Left lung (tissue), 10 donors: ENCODE results near the gene RANBP2. TPM values are rescaled to one million over a fixed set of nuclear protein-coding genes. Genes with fewer than 3 reads are reported as not detected.
"Not testable (repeated sequence)": the region's sequence is repeated elsewhere in the genome, so short reads cannot be mapped to it uniquely, and the experiment has no call there.

Experiments used
- ATAC-seq: fragments of 200-7000 bp; cut with Tn5 transposase; one replicate; pipeline ENCODE4 v1.9.1; 2020; ENCODE audit warnings: moderate library complexity
- DNase-seq, 4 donors: peaks; one replicate each; pipeline ENCODE4 v3.0.0-alpha.2; 2013 to 2020
- H3K27ac ChIP-seq, 2 donors: fragments of 200-600 bp; sonication (generic) in 1 of 2; one replicate each; pipeline versions ENCODE4 v1.5.0 to v1.8.0; 2020 to 2021
- H3K27me3 ChIP-seq, 2 donors: fragments of 200-600 bp; sonication (generic) in 1 of 2; one replicate each; pipeline versions ENCODE4 v1.5.0 to v1.8.0; 2020 to 2021
- H3K36me3 ChIP-seq, 2 donors: fragments of 200-600 bp; sonication (generic) in 1 of 2; one replicate each; pipeline versions ENCODE4 v1.5.0 to v1.8.0; 2020 to 2021
- H3K4me1 ChIP-seq, 2 donors: fragments of 200-600 bp; one replicate each; pipeline ENCODE4 v1.8.0; 2021
- H3K4me3 ChIP-seq, 2 donors: fragments of 200-600 bp; sonication (generic) in 1 of 2; one replicate each; pipeline versions ENCODE4 v1.5.0 to v1.8.0; 2020 to 2021; ENCODE audit warnings: mild to moderate bottlenecking in 1 of 2
- H3K9me3 ChIP-seq, 2 donors: fragments of 200-600 bp; sonication (generic) in 1 of 2; one replicate each; pipeline versions ENCODE4 v1.5.0 to v1.8.0; 2020 to 2021
- intact Hi-C, 2 donors: fragments of 100-400 bp; cut with DNase I; formaldehyde crosslinking; loops; one replicate each; pipeline versions ENCODE4 v1.11.2 to v1.14.2; 2022
- polyA plus RNA-seq, 6 donors: library from polyadenylated mRNA; unstranded; fragments of 120-200 nt; gene quantifications; one replicate each; pipeline ENCODE4 v1.2.1, GENCODE V29; 2013; ENCODE audit not compliant: insufficient read length in 6 of 6
- total RNA-seq, 2 donors: library from RNA; stranded (reverse); fragmentation: NEBNext Ultra II Directional; extraction: Animal tissue kit (Norgen Biotek cat#: 25700); gene quantifications; one replicate each; pipeline ENCODE4 v1.2.1, GENCODE V29; 2021
- TF ChIP-seq, protein P1 (sequence below), 2 donors: fragments of 200-600 bp; sonication (generic) in 1 of 2; IDR thresholded peaks; one replicate each; pipeline versions ENCODE4 v1.5.0 to v1.8.0; 2021; ENCODE audit warnings: antibody characterized with exemption in 2 of 2
- donor health status: DM: no; HTN: yes; CAD: no.
- donor health status: DM: no; HTN: no; CAD: no.

The RANBP2 gene
- total and polyA plus RNA-seq, 8 donors, result 49.1 to 68.2 (median 63.2) TPM

DNA sequence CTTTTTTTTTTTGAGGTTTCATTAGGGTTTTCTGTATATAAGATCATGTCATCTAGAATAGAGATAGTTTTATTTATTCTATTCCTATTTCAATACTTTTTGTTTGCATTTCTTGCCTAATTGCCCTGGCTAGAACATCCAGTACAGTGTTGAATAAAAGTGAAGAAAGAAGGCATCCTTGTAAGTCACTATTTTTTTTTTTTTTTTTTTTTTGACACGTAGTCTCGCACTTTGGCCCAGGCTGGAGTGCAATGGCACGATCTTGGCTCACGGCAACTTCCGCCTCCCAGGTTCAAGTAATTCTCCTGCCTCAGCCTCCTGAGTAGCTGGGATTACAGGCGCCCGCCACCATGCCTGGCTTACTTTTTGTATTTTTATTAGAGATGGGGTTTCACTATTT is 27.8 kb upstream of the RANBP2 start:
- Histone ChIP-seq H3K4me3 (no peak overlapping the region), H3K36me3 (no peaks in the 10 kb centered on the region), H3K27ac (no peak overlapping the region), H3K9me3 (no peaks in the 10 kb centered on the region), H3K27me3 (no peaks in the 10 kb centered on the region), H3K4me1 (no peaks in the 10 kb centered on the region)
- intact Hi-C loops, result no loop called here
- TF ChIP-seq, protein P1, sequence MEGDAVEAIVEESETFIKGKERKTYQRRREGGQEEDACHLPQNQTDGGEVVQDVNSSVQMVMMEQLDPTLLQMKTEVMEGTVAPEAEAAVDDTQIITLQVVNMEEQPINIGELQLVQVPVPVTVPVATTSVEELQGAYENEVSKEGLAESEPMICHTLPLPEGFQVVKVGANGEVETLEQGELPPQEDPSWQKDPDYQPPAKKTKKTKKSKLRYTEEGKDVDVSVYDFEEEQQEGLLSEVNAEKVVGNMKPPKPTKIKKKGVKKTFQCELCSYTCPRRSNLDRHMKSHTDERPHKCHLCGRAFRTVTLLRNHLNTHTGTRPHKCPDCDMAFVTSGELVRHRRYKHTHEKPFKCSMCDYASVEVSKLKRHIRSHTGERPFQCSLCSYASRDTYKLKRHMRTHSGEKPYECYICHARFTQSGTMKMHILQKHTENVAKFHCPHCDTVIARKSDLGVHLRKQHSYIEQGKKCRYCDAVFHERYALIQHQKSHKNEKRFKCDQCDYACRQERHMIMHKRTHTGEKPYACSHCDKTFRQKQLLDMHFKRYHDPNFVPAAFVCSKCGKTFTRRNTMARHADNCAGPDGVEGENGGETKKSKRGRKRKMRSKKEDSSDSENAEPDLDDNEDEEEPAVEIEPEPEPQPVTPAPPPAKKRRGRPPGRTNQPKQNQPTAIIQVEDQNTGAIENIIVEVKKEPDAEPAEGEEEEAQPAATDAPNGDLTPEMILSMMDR (IDR thresholded peaks at IDR 0.05), result no peak
- no peak for DNase-seq
- ATAC-seq, result no peak

DNA sequence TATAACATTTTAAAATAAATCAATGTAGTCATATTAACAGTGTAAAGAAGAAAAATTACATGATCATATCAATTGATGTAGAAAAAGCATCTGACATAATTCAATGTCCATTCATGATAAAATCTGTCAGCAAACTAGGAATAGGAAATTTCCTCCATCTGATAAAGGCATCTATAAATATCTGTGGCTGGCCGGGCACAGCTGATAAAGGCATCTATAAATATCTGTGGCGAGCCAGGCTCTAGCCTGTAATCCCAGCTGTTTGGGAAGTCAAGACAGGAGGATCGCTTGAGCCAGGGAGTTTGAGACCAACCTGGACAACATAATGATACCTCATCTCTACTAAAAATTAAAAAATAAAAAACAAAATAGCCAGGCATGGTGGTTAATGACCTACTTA is 18.1 kb upstream of the RANBP2 start:
- no peak overlapping the region for H3K4me3 ChIP-seq
- intact Hi-C loops, result no loop called here
- H3K4me1 ChIP-seq, result no peaks in the 10 kb centered on the region
- no peak for DNase-seq
- no peaks in the 10 kb centered on the region for H3K36me3 ChIP-seq
- H3K27ac ChIP-seq, result no peak overlapping the region
- no peaks in the 10 kb centered on the region for H3K9me3 ChIP-seq
- no peak for ATAC-seq
- H3K27me3 ChIP-seq, result no peaks in the 10 kb centered on the region
- TF ChIP-seq, protein P1 (IDR thresholded peaks at IDR 0.05), result no peak

DNA sequence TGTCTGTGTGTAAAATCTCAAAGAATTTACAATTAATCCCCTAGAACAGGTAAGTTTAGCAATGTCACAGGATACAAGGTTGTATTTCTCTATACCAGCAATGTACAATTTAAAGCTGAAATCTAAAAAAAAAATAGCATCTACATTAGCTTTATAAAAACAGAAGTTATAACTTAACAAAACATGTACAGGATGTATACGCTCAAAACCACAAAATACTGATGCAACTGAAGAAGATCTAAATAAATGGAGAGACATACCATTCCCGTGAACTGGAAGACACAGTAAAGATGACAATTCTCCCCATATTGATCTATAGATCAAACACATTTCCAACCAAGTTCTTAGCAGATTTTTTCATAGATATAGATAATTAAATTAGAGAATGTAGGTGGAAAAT is 17.5 kb upstream of the RANBP2 start:
- DNase-seq (no peak), ATAC-seq (no peak)
- no peak overlapping the region for H3K27ac ChIP-seq
- no peaks in the 10 kb centered on the region for H3K9me3 ChIP-seq
- TF ChIP-seq, protein P1 (IDR thresholded peaks at IDR 0.05), result no peak
- H3K4me1 ChIP-seq, result no peaks in the 10 kb centered on the region
- H3K4me3 ChIP-seq, result no peak overlapping the region
- H3K27me3 ChIP-seq, result no peaks in the 10 kb centered on the region
- intact Hi-C loops, result no loop called here
- H3K36me3 ChIP-seq, result no peaks in the 10 kb centered on the region

DNA sequence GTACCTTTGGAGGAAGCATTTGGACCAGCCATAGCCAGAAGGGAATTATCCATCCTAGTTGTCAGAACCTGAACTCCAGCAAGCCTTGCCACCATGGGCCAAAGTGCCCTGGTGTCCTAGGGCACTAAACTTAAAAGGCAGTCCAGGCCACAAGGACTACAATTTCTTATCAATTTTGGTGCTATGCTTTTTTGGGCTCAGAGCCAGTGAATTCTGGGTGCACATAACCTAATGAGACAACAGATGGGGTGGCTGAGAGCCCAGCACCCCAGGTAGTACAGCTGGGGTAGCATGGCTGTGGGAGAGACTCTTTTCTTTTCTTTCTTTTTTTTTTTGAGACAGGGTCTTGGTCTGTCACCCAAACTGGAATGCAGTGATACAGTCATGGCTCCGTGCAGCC is 14.4 kb upstream of the RANBP2 start:
- Histone ChIP-seq H3K36me3 (no peaks in the 10 kb centered on the region), H3K27ac (no peak overlapping the region), H3K4me3 (no peak overlapping the region), H3K4me1 (no peaks in the 10 kb centered on the region), H3K9me3 (no peaks in the 10 kb centered on the region), H3K27me3 (no peaks in the 10 kb centered on the region)
- intact Hi-C loops, result no loop called here
- TF ChIP-seq, protein P1 (IDR thresholded peaks at IDR 0.05), result no peak
- ATAC-seq (no peak), DNase-seq (no peak)

DNA sequence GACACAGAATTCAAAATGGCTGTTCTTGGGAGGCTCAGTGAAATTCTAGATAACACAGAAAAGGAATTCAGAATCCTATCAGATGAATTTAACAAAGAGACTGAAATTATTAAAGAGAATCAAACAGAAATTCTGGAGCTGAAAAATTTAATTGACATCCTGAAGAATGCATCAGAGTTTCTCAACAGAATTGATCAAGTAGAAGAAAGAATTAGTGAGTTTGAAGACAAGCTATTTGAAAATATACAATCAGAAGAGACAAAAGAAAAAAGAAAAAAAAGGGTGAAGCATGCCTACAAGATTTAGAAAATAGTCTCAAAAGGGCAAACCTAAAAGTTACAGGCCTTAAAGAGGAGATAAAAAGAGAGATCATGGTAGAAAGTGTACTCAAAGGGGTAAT is 12.0 kb upstream of the RANBP2 start:
- Histone ChIP-seq H3K4me1 (no peaks in the 10 kb centered on the region), H3K27me3 (no peaks in the 10 kb centered on the region), H3K9me3 (no peaks in the 10 kb centered on the region), H3K27ac (no peak overlapping the region), H3K36me3 (no peaks in the 10 kb centered on the region), H3K4me3 (no peak overlapping the region)
- ATAC-seq (no peak), DNase-seq (no peak)
- intact Hi-C loops, result no loop called here
- TF ChIP-seq, protein P1 (IDR thresholded peaks at IDR 0.05), result no peak

DNA sequence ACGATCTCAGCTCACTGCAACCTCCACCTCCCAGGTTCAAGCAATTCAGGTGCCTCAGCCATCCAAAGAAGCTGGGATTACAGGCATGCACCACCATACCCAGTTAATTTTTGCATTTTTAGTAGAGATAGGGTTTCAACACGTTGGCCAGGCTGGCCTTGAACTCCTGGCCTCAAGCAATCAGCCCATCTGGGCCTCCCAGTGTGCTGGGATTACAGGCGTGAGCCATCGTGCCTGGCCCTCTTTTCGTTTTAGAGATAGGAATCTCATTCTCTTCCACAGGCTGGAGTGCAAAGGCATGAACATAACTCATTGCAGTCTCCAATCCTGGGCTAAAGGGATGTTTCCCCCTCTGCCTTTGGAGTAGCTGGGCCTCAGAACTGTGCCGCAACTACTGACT is 2.3 kb upstream of the RANBP2 start:
- H3K4me3 ChIP-seq, H3K36me3 ChIP-seq, ATAC-seq, H3K9me3 ChIP-seq, DNase-seq, intact Hi-C loops, H3K27ac ChIP-seq, H3K27me3 ChIP-seq: not testable (repeated sequence)
- peaks cover 4 to 16% of the 10 kb centered on the region in 2 donors for H3K4me1 ChIP-seq

DNA sequence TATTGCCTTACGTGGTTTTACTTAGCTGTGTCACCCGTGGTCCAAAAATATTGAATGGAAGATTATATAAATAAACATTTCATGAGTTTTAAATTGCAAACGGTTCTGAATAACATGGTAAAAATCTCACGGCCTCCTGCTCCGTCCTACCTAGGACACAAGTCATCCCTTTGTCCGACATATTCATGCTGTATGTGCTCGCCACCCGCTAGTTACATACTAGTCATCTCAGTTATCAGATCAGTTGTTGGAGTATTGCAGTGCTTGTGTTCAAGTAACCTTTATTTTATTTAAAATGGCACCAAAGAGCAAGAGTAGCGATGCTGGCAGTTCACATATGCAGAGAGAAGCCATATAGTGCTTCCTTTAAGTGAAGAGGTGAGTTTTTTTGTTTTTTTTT is 6.8 kb downstream of the RANBP2 start:
- H3K4me3 ChIP-seq, H3K36me3 ChIP-seq, H3K9me3 ChIP-seq, DNase-seq, intact Hi-C loops, H3K27ac ChIP-seq, H3K27me3 ChIP-seq, ATAC-seq: not testable (repeated sequence)
- peaks cover 0 to 32% of the 10 kb centered on the region in 2 donors for H3K4me1 ChIP-seq

DNA sequence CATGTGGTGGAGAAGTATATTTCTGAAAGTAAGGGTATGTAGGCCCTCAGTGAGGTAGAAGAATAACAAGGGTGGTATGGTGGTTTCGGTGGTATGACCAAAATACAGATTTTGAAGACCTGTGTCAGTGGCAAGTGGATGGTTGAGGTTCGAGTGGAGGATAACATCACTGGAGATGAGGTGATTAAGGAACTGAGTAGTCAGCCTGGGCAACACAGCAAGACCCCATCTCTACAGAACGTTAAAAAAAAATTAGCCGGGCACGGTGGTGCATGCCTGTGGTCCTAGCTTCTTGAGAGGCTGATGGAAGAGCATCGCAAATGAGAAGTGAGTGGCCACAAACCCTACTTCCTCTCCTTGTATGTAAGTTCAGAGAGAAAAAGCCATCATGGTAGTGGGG is 15.4 kb downstream of the RANBP2 start:
- H3K4me1 ChIP-seq, DNase-seq, ATAC-seq, H3K4me3 ChIP-seq, H3K9me3 ChIP-seq, H3K27me3 ChIP-seq, intact Hi-C loops, H3K27ac ChIP-seq: not testable (repeated sequence)
- H3K36me3 ChIP-seq, result peaks cover 0 to 59% of the 10 kb centered on the region in 2 donors

DNA sequence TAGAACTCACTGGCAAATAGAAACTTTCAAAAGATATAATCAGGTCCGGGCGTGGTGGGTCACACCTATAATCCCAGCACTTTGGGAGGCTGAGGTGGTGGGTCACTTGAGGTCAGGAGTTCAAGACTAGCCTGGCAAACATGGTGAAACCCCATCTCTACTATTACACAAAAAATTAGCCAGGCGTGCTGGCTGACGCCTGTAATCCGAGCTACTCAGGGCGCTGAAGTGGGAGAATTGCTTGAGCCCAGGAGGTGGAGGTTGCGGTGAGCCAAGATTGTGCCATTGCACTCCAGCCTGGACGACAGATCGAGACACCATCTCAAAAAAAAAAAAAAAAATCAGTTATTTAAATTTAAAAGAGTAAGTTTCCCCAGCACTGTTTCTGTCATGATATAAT is 38.7 kb downstream of the RANBP2 start:
- ATAC-seq, H3K4me3 ChIP-seq, H3K9me3 ChIP-seq, H3K27ac ChIP-seq, intact Hi-C loops, H3K4me1 ChIP-seq, DNase-seq, H3K27me3 ChIP-seq: not testable (repeated sequence)
- H3K36me3 ChIP-seq, result peaks cover 0 to 60% of the 10 kb centered on the region in 2 donors
